Panc1 (cell line): Measurements from ENCODE around the gene MTHFS.

ENCODE experiments used
- CTCF ChIP-seq: fragments of 450-650 bp; IDR thresholded peaks from 2 replicates; pipeline ENCODE4 v1.5.1; 2017; ENCODE audit warnings: mild to moderate bottlenecking
- POLR2AphosphoS5 ChIP-seq: IDR thresholded peaks from 2 replicates; pipeline ENCODE4 v1.6.1; 2012; ENCODE audit warnings: mild to moderate bottlenecking, low read depth, low read length, moderate library complexity
- REST ChIP-seq, 2 experiments: IDR thresholded peaks; 2 replicates each; pipeline ENCODE4 v1.6.1; 2011 to 2012; ENCODE audit warnings: low read depth in 2 of 2, control low read depth in 1 of 2, low read length in 1 of 2, mild to moderate bottlenecking in 1 of 2, moderate library complexity in 1 of 2; ENCODE audit not compliant: insufficient read depth in 1 of 2
- TCF7L2 ChIP-seq: IDR thresholded peaks from 2 replicates; pipeline ENCODE4 v1.6.1; 2011; ENCODE audit warnings: mild to moderate bottlenecking, low read depth, low read length, inconsistent platforms

DNA sequence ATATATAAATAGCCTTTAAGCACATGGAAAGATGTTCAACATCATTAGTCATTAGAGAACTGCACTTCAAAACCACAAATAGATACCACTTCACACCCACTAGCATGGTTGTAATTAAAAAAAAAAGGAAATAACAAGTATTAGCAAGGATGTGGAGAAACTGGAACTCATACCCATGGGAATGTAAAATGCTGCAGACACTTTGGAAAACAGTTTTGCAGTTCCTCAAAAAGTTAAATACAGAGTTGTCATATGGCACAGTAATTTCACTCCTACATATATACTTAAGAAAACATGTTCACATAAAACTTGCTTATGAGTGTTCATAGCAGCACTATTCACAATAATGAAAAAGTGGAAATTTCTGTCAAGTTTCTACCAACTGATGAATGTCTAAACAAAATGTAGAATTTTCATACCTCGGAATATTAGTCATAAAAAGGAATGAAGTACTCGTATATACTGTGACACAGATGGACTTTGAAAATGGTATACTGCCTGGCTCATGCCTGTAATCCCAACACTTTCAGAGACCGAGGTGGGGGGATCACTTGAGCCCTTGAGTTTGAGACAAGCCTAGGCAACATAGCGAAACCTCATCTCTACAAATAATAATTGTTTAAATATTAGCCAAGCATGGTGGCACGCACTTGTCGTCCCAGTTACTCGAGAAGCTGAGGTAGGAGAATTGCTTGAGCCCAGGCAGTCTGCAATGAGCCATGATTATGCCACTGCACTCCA, 46.1 kb upstream of the MTHFS start:
- TF ChIP-seq CTCF, result no peak
- no peak for TF ChIP-seq TCF7L2
- no peak for TF ChIP-seq POLR2AphosphoS5
- TF ChIP-seq REST (IDR thresholded peaks at IDR 0.05; ENCODE audit: insufficient read depth in 1 of 2, low read depth in 2 of 2, low read length in 1 of 2), result no peak
